Stimulated activated CD8-positive, alpha-beta memory T cell treated with anti-CD3 and anti-CD28 coated beads, Interleukin-7, amount 100 ng/mL, for 24 hours (primary cell): ENCODE data around the gene HACD4.

ENCODE experiments used
- DNase-seq: peaks from one replicate; pipeline ENCODE4 v3.0.0-alpha.2; 2020; ENCODE audit warnings: low read depth

Gene HACD4

GRCh38 chr9:21031091-21031807 is at the start of gene HACD4:
Gene HACD4, minus strand, starts transcription at chr9:21031640. Its CDS starts 50 bp downstream, at chr9:21031590.
- peak; percentile 22 for DNase-seq

- no peak for DNase-seq
These were observed 49.4 kb upstream of the HACD4 start for GRCh38 chr9:21080793-21081192.

GRCh38 chr9:21078702-21079101 is 47.3 kb upstream of the HACD4 start:
- DNase-seq: no peak

- DNase-seq: no peak
These were observed 46.3 kb upstream of the HACD4 start, which contains the start of gene IFNB1 for GRCh38 chr9:21077781-21078180. Gene IFNB1, minus strand, starts transcription at chr9:21077942. Its CDS starts 73 bp downstream, at chr9:21077869.

GRCh38 chr9:21075484-21075883 is 44.0 kb upstream of the HACD4 start:
- DNase-seq: no peak

- no peak for DNase-seq
These were observed 39.5 kb upstream of the HACD4 start for GRCh38 chr9:21070906-21071305.

GRCh38 chr9:21070171-21070571 is 38.7 kb upstream of the HACD4 start:
- DNase-seq: no peak

GRCh38 chr9:21060919-21061561 is 29.6 kb upstream of the HACD4 start:
- no peak for DNase-seq

- no peak for DNase-seq
These were observed 25.5 kb upstream of the HACD4 start for GRCh38 chr9:21056931-21057330.

- no peak for DNase-seq
These were observed 22.4 kb upstream of the HACD4 start for GRCh38 chr9:21053851-21054250.

- DNase-seq: no peak
These were observed 15.8 kb upstream of the HACD4 start for GRCh38 chr9:21047281-21047691.

GRCh38 chr9:21043841-21044240 is 12.4 kb upstream of the HACD4 start:
- DNase-seq: no peak

- no peak for DNase-seq
These were observed 11.0 kb upstream of the HACD4 start for GRCh38 chr9:21042466-21042865.

- no peak for DNase-seq
These were observed 7.9 kb upstream of the HACD4 start for GRCh38 chr9:21039302-21039701.

GRCh38 chr9:21037278-21037677 is 5.8 kb upstream of the HACD4 start:
- DNase-seq: no peak

GRCh38 chr9:21031808-21032183 is 356 bp upstream of the HACD4 start:
- no peak for DNase-seq

- no peak for DNase-seq
These were observed 928 bp downstream of the HACD4 start for GRCh38 chr9:21030389-21031035.

- DNase-seq: no peak
These were observed 1.8 kb downstream of the HACD4 start for GRCh38 chr9:21029661-21030060.

- DNase-seq: no peak
These were observed 3.0 kb downstream of the HACD4 start for GRCh38 chr9:21028466-21028865.

- DNase-seq: no peak
These were observed 4.1 kb downstream of the HACD4 start for GRCh38 chr9:21027295-21027694.

- DNase-seq: no peak
These were observed 7.6 kb downstream of the HACD4 start for GRCh38 chr9:21023861-21024260.

- no peak for DNase-seq
These were observed 13.3 kb downstream of the HACD4 start for GRCh38 chr9:21018177-21018576.
